Adrenal gland (tissue), 12 donors: ENCODE results near the gene ADGRE3. TPM values are rescaled to one million over a fixed set of nuclear protein-coding genes. Genes with fewer than 3 reads are reported as not detected.

ENCODE experiments used
- DNase-seq, 7 donors: peaks; one replicate each; pipeline ENCODE4 v3.0.0-alpha.2; 2019 to 2020
- H3K27ac ChIP-seq, 5 donors: fragments of 200-600 bp; sonication (generic) in 4 of 5; 1 replicate in 3 of 5; 2 replicates in 2 of 5; pipeline versions ENCODE4 v1.5.1 to v1.8.0; 2016 to 2020; ENCODE audit warnings: mild to moderate bottlenecking in 1 of 5
- H3K27me3 ChIP-seq: fragments of 200-600 bp; 2 replicates; pipeline ENCODE4 v1.8.0; 2021
- H3K36me3 ChIP-seq, 2 donors: fragments of 200-600 bp; replicated peaks in 1 of 2; 1 replicate in 1 of 2; 2 replicates in 1 of 2; pipeline versions ENCODE4 v1.5.1 to v1.8.0; 2018 to 2022
- H3K4me1 ChIP-seq, 2 donors: fragments of 200-600 bp; replicated peaks in 1 of 2; 1 replicate in 1 of 2; 2 replicates in 1 of 2; pipeline versions ENCODE4 v1.5.1 to v1.8.0; 2018 to 2021
- H3K4me3 ChIP-seq, 4 donors: fragments of 200-600 bp; sonication (generic) in 3 of 4; one replicate each; pipeline ENCODE4 v1.5.1; 2016 to 2018
- H3K9me3 ChIP-seq, 3 donors: fragments of 200-600 bp; sonication (generic) in 1 of 3; replicated peaks in 1 of 3; 1 replicate in 2 of 3; 2 replicates in 1 of 3; pipeline versions ENCODE4 v1.5.1 to v1.8.0; 2016 to 2021
- POLR2A ChIP-seq, 2 donors: fragments of 450-650 bp; IDR thresholded peaks; one replicate each; pipeline ENCODE4 v1.6.1; 2017; ENCODE audit warnings: antibody characterized with exemption in 2 of 2, mild to moderate bottlenecking in 2 of 2, moderate library complexity in 1 of 2
- WGBS, 4 donors: extraction: QIAGEN DNeasy Blood & Tissue Kit in 2 of 4; methylation state at CpG; one replicate each; pipeline versions ENCODE4 v1.1.5 to v1.1.7; 2013 to 2017; 5-methylcytosine and 5-hydroxymethylcytosine counted together
- intact Hi-C, 2 donors: fragments of 100-400 bp; cut with DNase I; formaldehyde crosslinking; loops; one replicate each; pipeline versions ENCODE4 v1.14.1 to v1.15.0; 2022 to 2023
- polyA plus RNA-seq, 3 donors: library from polyadenylated mRNA; stranded (reverse); fragments of 200-250 nt in 2 of 3; fragments of 350-450 nt in 1 of 3; fragmentation: Illumina TruSeq in 1 of 3; extraction: RNeasy Lipid Tissue Mini Kit (QIAGEN cat#74804) in 1 of 3; gene quantifications; one replicate each; pipeline ENCODE4 v1.2.3, GENCODE V29; 2013 to 2014
- total RNA-seq, 9 donors: library from RNA; depleted of rRNA in 4 of 9; stranded (reverse); fragments of >200 nt in 4 of 9; fragments of 120-200 nt in 1 of 9; fragmentation: NEBNext Ultra II Directional in 1 of 9; extraction: Animal tissue kit (Norgen Biotek cat#: 25700) in 1 of 9; gene quantifications; one replicate each; pipeline versions ENCODE4 v1.1.0 to v1.2.4, GENCODE V29; 2013 to 2023
- TF ChIP-seq, protein P1 (sequence below), 6 experiments: fragments of 450-650 bp in 4 of 6; fragments of 200-600 bp in 2 of 6; sonication (generic) in 1 of 6; IDR thresholded peaks; 1 replicate in 5 of 6; 2 replicates in 1 of 6; pipeline versions ENCODE4 v1.5.1 to v1.8.0; 2016 to 2021; ENCODE audit warnings: antibody characterized with exemption in 6 of 6, mild to moderate bottlenecking in 2 of 6, moderate library complexity in 1 of 6
- donor health status: healthy with polysubstance abuse.
- donor health status: Bipolar disorder and iron deficiency.
- donor health status: DM: yes; HTN: yes; CAD: no.
- donor health status: DM: no; HTN: no; CAD: no.
- donor health status: DM: no; HTN: no; CAD: no.
- donor health status: DM: yes; HTN: yes; CAD: no.

The ADGRE3 gene
- total and polyA plus RNA-seq, 12 donors: 0.06 to 0.39 TPM; not detected in 10

DNA sequence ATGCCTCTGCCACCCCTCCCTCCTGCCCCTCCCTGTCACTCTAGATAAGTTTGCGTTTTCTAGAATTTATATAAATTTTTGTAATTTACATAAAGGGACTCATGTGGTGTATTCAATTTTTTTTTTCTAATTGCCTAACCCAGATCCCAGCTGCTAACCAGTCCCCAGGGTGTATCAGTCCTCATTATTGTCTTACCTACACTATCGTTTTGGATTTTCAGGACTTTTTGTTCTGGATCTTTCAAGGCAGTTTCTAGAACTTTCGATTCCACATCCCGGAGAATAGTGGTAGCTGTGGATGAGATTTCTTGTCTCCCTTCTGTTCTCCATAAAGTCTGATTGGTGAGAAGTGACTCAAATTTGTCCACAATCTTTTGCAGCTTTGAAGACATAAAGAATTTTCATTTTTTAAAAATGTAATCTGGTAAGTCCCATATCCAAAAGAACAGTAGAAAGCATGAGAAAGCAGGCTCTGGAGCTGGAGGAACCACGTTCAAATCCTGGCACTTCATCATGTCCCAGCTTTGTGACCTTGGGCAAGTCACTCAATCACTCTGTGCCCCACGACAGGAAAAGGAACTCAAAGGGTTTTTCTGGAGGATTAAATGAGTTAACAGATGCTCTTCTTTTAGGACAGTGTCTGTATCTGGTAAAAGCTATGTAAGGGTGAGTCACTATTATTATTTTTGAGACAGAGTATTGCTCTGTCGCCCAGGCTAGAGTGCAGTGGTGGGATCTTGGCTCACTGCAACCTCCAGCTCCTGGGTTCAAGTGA lies 19.7 kb downstream of the ADGRE3 start:
- no peaks in the 10 kb centered on the region for H3K9me3 ChIP-seq
- TF ChIP-seq, protein P1, sequence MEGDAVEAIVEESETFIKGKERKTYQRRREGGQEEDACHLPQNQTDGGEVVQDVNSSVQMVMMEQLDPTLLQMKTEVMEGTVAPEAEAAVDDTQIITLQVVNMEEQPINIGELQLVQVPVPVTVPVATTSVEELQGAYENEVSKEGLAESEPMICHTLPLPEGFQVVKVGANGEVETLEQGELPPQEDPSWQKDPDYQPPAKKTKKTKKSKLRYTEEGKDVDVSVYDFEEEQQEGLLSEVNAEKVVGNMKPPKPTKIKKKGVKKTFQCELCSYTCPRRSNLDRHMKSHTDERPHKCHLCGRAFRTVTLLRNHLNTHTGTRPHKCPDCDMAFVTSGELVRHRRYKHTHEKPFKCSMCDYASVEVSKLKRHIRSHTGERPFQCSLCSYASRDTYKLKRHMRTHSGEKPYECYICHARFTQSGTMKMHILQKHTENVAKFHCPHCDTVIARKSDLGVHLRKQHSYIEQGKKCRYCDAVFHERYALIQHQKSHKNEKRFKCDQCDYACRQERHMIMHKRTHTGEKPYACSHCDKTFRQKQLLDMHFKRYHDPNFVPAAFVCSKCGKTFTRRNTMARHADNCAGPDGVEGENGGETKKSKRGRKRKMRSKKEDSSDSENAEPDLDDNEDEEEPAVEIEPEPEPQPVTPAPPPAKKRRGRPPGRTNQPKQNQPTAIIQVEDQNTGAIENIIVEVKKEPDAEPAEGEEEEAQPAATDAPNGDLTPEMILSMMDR (IDR thresholded peaks at IDR 0.05): no peak
- TF ChIP-seq POLR2A (IDR thresholded peaks at IDR 0.05): no peak
- H3K4me3 ChIP-seq: no peak overlapping the region
- no peaks in the 10 kb centered on the region for H3K36me3 ChIP-seq
- H3K27me3 ChIP-seq: no peaks in the 10 kb centered on the region
- 51 to 57% (median 55%) methylated on average over 7 of the region's 7 CpGs for WGBS, 4 donors
- H3K4me1 ChIP-seq: no peaks in the 10 kb centered on the region
- DNase-seq: no peak
- H3K27ac ChIP-seq: no peak overlapping the region
- intact Hi-C loops: no loop called here

DNA sequence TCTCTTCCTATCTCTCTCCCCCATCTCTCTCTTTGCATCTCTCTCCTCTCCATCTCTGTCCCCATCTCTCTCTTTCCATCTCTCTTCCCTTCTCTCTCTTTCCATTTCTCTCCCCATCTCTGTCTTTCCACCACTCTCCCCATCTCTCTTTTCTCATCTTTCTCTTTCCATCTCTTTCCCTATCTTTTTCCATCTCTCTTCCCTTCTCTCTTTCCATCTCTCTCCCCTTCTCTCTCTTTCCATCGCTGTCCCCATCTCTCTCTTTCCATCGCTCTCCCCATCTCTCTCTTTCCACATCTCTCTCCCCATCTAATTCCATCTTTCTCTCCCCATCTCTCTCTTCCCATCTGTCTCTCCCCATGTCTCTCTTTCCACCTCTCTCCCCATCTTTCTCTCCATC lies 24.5 kb downstream of the ADGRE3 start:
- Histone ChIP-seq H3K4me3 (no peak overlapping the region), H3K27me3 (no peaks in the 10 kb centered on the region), H3K27ac (no peak overlapping the region), H3K9me3 (no peaks in the 10 kb centered on the region), H3K4me1 (no peaks in the 10 kb centered on the region), H3K36me3 (no peaks in the 10 kb centered on the region)
- 54 to 76% (median 68%) methylated on average over 2 of the region's 2 CpGs for WGBS, 4 donors
- intact Hi-C loops: no loop called here
- TF ChIP-seq POLR2A (IDR thresholded peaks at IDR 0.05): no peak
- TF ChIP-seq, protein P1 (IDR thresholded peaks at IDR 0.05): no peak
- no peak for DNase-seq

- no peak for TF ChIP-seq POLR2A (IDR thresholded peaks at IDR 0.05)
- TF ChIP-seq, protein P1 (IDR thresholded peaks at IDR 0.05): no peak
- WGBS, 4 donors: 59 to 78% (median 63%) methylated on average over 4 of the region's 4 CpGs
- Histone ChIP-seq H3K9me3 (no peaks in the 10 kb centered on the region), H3K4me1 (no peaks in the 10 kb centered on the region), H3K27ac (no peak overlapping the region), H3K27me3 (no peaks in the 10 kb centered on the region), H3K4me3 (no peak overlapping the region), H3K36me3 (no peaks in the 10 kb centered on the region)
- intact Hi-C loops: no loop called here
- DNase-seq: no peak
These were observed 25.6 kb downstream of the ADGRE3 start for GRCh38 chr19:14649020-14649419.

GRCh38 chr19:14648506-14648905 lies 26.1 kb downstream of the ADGRE3 start:
- H3K4me3 ChIP-seq: no peak overlapping the region
- TF ChIP-seq, protein P1 (IDR thresholded peaks at IDR 0.05): no peak
- no peak for TF ChIP-seq POLR2A (IDR thresholded peaks at IDR 0.05)
- H3K9me3 ChIP-seq: no peaks in the 10 kb centered on the region
- intact Hi-C loops: no loop called here
- WGBS, 4 donors: 92 to 97% (median 94%) methylated on average over 2 of the region's 2 CpGs
- H3K36me3 ChIP-seq: no peaks in the 10 kb centered on the region
- DNase-seq: no peak
- no peaks in the 10 kb centered on the region for H3K27me3 ChIP-seq
- H3K27ac ChIP-seq: no peak overlapping the region
- no peaks in the 10 kb centered on the region for H3K4me1 ChIP-seq
